ENCODE data around the gene PDE6G. TPM values are rescaled to one million over a fixed set of nuclear protein-coding genes. Genes with fewer than 3 reads are reported as not detected.

Gene PDE6G
- total RNA-seq: not detected in 2 replicates

DNA sequence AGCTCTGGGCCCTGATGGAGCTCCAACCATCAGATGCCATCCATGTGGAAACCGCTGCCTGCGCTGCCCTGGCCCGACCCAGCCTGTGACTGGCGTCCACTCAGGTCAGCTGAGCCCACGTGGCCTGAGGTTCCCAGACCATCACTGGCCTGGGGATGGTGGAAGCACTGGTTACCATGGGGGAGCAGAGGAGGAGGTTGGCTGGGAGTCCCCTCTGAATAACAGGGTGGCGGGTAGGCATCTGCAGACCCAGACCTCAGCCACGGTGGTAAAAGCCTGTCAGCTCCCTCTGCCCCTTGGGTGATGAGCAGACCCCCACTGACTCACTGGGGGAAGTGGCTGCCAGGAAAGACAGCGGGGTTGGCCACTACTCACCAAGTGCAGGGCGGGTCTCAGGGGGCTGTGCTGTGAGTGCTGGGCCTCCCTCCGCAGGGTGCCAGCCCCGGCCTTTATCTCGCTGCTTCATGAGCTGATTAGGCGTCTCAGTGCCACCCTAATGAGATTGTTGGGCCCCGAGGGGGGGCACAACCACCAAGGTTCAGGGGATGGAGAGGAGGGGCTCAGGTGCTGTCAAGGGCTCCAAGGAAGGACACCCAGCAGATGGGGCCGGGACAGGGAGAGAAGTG lies at the start of gene PDE6G:
Gene PDE6G (minus strand): TSS at position 425 of the 626 bp plus-strand sequence. CDS start 3,237 bp downstream, outside the sequence.

DNA sequence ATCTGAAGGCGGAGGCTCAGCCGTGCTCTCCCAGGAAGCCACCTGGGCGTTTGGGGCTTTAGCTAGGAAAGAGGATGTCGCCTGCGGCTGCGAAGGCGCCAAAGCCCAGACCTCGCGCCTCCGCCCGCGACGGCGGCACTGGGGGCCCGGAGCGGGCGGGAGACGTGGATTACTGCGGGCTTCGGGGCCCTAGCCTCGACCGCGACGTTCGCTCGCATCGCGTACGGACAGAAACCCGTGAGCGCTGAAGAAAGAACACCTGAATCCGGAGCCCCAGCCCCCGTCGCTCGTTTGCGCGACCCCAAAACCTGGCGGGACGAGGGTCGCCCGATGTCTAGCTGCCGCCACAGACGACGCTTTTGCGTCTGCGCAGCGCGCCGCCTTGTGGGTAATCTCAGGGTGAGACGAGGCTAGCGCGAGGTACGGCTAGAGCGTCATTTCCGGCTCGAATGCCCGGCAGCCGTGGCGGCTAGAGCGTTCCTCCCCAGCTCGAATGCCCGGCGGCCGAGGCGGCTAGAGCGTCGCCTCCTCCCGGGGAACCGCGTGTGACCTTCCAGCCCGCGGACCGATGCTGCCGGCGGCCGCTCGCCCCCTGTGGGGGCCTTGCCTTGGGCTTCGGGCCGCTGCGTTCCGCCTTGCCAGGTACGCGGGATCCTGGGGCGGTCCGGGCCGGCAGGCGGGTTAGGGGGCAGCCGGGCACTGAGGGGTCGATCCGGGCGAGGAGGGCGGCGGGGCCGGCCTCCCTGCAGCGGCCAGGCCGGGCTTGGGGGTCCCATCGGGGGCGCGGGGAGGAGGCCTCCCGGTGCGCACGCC lies 46.8 kb upstream of the PDE6G start, which contains the start of gene MRPL12:
Gene MRPL12 (plus strand): TSS at position 434 of the 813 bp plus-strand sequence. CDS start 135 bp downstream, at position 569.

DNA sequence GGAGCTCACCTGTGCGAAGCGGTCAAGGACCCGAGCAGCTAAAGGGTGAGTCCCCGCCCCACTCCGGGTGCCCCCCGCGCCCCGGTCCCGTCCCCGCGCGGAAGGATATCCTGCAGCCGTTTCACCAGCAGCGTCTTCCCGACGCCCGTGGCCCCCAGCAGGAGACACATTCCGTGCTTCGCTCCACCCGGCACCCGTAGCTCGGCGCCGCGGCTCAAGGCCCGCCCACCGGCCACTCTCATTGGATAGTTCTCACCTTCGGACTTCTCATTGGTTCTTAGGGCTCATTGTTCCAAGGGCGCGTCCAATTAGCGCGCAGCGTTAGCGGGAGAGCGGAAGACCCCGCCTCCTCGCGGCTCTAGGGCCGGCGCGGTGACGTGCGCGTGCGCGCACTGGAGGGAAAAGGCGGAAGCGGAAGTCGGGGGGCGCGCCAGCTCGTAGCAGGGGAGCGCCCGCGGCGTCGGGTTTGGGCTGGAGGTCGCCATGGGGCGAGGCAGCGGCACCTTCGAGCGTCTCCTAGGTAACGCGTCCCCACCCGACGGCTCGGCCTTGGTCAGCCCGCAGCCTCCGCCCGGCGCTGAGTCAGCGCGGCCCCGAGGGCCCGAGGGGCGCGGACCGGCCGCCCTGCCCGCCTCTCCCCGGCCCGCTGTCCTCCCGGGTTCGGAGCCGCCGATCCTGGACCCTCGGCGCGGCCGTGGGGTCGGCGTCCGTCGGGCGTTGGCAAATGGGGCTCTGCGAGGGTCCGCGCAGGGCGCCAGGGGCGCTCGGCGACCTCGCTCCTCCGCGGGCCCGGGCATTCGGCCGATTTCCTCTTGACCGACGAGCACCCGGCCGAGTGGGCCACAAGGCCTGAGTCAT lies 27.5 kb upstream of the PDE6G start, which contains the start of the genes ARL16 and HGS:
Gene ARL16 (minus strand): TSS at position 214 of the 858 bp plus-strand sequence. CDS start 44 bp downstream, at position 170.
Gene HGS (plus strand): TSS at position 428 of the 858 bp plus-strand sequence. CDS start 56 bp downstream, at position 484.

DNA sequence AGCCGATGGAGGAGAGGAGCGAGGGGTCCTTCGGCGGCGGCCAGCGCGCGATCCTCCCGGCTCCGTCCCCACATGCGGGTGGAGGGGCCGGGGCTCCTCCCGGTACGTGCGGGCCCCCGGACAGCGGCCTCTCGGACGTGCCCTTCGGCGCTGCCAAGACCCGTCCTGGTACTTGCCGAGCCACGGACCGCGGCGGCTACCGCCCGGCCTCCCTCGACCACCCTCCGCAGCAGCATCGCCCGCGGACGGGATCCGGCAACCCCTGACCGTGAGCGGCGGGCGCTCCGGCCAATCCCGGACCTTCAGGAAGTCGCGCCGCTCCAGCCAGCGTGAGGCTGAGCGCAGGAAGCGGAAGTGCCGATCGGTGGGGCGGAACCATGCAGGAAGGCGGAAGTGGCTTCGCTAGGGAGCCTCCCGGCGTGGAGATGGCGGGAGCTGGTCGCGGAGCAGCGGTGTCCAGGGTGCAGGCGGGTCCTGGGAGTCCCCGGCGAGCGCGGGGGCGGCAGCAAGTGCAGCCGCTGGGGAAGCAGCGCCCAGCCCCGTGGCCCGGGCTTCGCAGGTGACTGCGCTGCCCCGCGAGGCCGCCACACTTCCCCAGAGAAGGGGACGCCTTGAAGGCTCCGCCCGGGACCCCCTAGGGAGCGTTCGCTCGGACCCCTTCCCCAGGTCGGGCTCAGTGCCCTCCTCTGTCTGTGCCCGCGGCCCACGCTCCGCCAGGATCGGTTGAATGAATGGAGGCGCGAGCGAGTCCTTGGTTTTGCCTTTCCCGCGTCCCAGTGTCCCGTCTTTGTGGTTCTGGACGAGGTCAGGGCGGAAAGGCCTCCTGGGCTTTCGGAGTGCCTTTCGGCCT lies 10.2 kb upstream of the PDE6G start, which contains the start of the genes CCDC137 and OXLD1:
Gene CCDC137 (plus strand): TSS at position 396 of the 850 bp plus-strand sequence. CDS start 30 bp downstream, at position 426.
Gene OXLD1 (minus strand): TSS at position 264 of the 850 bp plus-strand sequence. CDS start 28 bp downstream, at position 236.

DNA sequence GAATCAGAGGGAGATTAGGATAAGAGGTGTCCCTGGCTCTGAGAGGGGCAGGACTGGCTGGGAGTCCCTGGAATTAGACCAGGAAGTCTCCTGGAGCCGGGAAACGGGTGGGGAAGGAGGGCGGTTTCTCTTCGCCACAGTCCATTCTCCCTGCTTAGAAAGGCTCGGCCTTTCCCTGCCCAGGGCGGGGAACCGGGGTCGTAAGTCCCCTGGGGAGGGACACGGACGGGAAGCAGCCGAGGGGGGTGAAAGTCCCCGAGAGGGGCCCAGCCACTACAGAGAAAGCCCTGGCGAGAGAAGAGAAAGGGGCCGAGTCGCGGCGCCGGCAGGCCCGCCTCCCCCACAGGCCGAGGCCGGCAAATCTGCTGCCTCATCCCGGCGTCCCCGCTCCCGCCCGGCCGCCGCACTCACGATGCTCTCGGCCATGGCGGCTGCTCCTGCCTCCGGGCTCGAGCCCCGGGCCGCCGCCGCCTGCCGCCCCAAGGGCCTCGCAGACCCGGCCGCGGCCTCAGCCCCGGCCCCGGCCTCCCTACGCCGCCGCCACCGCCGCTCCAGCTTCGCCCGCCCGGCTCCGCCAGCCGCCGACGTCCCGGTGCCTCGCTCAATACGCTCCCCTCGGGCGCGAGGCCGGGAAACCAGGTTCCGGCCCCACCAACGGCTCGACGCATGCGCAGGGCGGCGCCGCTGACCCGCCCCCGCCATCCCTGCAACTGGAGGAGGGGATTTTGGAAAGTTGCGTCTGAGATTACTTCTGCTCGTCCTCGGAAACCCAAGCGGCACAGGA lies 19.6 kb downstream of the PDE6G start, which contains the start of the genes NPLOC4 and TSPAN10:
Gene NPLOC4 (minus strand): TSS at position 608 of the 784 bp plus-strand sequence. CDS start 182 bp downstream, at position 426.
Gene TSPAN10 (plus strand): TSS at position 692 of the 784 bp plus-strand sequence. CDS start 5,217 bp downstream, outside the sequence.

Other genes starting within 250 kb of the PDE6G start
- 10,617 and 11,641 TPM in 2 replicates for gene ACTG1, start 143.7 kb downstream of the PDE6G start, total RNA-seq
- 2.0 and 11.0 TPM in 2 replicates for gene FSCN2, start 128.2 kb downstream of the PDE6G start, total RNA-seq
- 19.3 and 22.9 TPM in 2 replicates for gene FAAP100, start 104.2 kb downstream of the PDE6G start, total RNA-seq
- 91.2 and 127 TPM in 2 replicates for gene NPLOC4, start 19.4 kb downstream of the PDE6G start, total RNA-seq
- 3.6 TPM in 2 replicates for gene TSPAN10, start 19.3 kb downstream of the PDE6G start, total RNA-seq
- 21.6 and 23.7 TPM in 2 replicates for gene OXLD1, start 10.1 kb upstream of the PDE6G start, total RNA-seq
- 5.4 and 6.8 TPM in 2 replicates for gene CCDC137, start 10.2 kb upstream of the PDE6G start, total RNA-seq
- 17.1 and 18.2 TPM in 2 replicates for gene ARL16, start 27.3 kb upstream of the PDE6G start, total RNA-seq
- 75.7 and 112 TPM in 2 replicates for gene HGS, start 27.5 kb upstream of the PDE6G start, total RNA-seq
- gene MRPL12, start 46.8 kb upstream of the PDE6G start, total RNA-seq: 7.2 and 10.0 TPM in 2 replicates
- gene SLC25A10, start 55.7 kb upstream of the PDE6G start, total RNA-seq: 5.5 and 8.6 TPM in 2 replicates
- gene GCGR, start 147.6 kb upstream of the PDE6G start, total RNA-seq: not detected in 2 replicates
- gene MCRIP1, start 176.7 kb upstream of the PDE6G start, total RNA-seq: 122 and 125 TPM in 2 replicates
- gene PPP1R27, start 178.5 kb upstream of the PDE6G start, total RNA-seq: not detected in 2 replicates
- gene P4HB, start 204.0 kb upstream of the PDE6G start, total RNA-seq: 3,676 and 4,428 TPM in 2 replicates
- gene ARHGDIA, start 214.8 kb upstream of the PDE6G start, total RNA-seq: 216 and 298 TPM in 2 replicates
- 64.1 and 80.7 TPM in 2 replicates for gene ALYREF, start 235.0 kb upstream of the PDE6G start, total RNA-seq
- 106 TPM in 2 replicates for gene ANAPC11, start 235.2 kb upstream of the PDE6G start, total RNA-seq
- 0.39 and 0.92 TPM in 2 replicates for gene NPB, start 245.7 kb upstream of the PDE6G start, total RNA-seq

All from smooth muscle cell of the pulmonary artery (primary cell).